IPS-18a (cell line): ENCODE results near the gene CMKLR1.

Experiments
- H3K27ac ChIP-seq: one replicate; pipeline ENCODE4 v1.5.1; 2013; ENCODE audit warnings: low read length
- H3K27me3 ChIP-seq: one replicate; pipeline ENCODE4 v1.6.1; 2013; ENCODE audit warnings: mild to moderate bottlenecking, low read length; ENCODE audit not compliant: control insufficient read depth, insufficient read depth
- H3K36me3 ChIP-seq: one replicate; pipeline ENCODE4 v1.6.1; 2013; ENCODE audit warnings: low read depth, low read length; ENCODE audit not compliant: control insufficient read depth
- H3K4me1 ChIP-seq: one replicate; pipeline ENCODE4 v1.6.1; 2013; ENCODE audit warnings: low read depth, low read length; ENCODE audit not compliant: control insufficient read depth
- H3K4me3 ChIP-seq: one replicate; pipeline ENCODE4 v1.5.1; 2013; ENCODE audit warnings: low read length
- H3K9ac ChIP-seq: one replicate; pipeline ENCODE4 v1.6.1; 2013; ENCODE audit warnings: mild to moderate bottlenecking, low read length, moderate library complexity
- H3K9me3 ChIP-seq: one replicate; pipeline ENCODE4 v1.6.1; 2013; ENCODE audit warnings: low read depth, low read length; ENCODE audit not compliant: control insufficient read depth

Gene CMKLR1

DNA sequence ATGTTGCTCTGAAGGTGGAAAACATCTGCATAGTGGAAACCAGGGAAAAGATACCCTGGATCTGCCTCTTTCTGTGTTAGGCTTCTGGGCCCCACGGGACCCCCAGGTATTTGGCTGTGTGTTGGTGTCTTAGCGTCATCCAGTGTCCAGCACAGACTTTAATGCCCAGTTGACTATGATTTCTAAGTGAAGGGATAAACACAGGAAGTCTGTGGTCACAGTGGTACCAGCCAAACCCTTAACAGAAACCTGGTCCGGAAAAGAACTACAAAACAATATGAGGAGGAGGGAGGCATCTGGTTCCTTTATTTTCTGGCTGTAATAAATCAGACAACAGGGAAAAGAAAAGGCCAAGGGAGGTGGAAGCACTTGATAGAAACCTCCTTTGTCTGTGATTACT lies 56.4 kb downstream of the CMKLR1 start:
- H3K9me3 ChIP-seq: no peaks in the 10 kb centered on the region
- H3K27ac ChIP-seq: no peak overlapping the region
- no peaks in the 10 kb centered on the region for H3K27me3 ChIP-seq
- H3K4me1 ChIP-seq: peaks cover 19% of the 10 kb centered on the region
- no peak overlapping the region for H3K9ac ChIP-seq
- H3K36me3 ChIP-seq: no peaks in the 10 kb centered on the region
- no peak overlapping the region for H3K4me3 ChIP-seq

DNA sequence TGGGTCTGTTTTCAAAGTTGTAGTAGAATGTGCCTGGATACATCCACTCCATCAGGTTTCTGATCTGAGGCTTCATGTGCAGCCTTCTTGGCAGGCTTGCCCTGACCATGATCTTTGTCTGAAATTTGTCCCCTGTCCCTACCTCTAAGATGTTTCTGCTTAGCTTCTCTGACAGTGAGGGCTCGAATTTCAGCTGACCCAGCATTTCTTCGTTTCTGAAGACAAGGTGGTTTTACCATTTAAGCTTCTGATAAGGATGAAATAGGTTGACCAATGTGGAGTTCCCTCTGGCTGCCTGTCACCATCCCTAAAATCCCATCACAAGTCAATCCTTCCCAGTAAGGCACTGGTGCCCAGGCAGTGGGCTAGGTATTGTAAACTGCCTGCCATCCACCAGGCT lies 57.0 kb downstream of the CMKLR1 start:
- Histone ChIP-seq H3K27ac (no peak overlapping the region), H3K4me1 (peaks cover 19% of the 10 kb centered on the region), H3K4me3 (no peak overlapping the region), H3K27me3 (no peaks in the 10 kb centered on the region), H3K9ac (no peak overlapping the region), H3K9me3 (no peaks in the 10 kb centered on the region), H3K36me3 (no peaks in the 10 kb centered on the region)

GRCh38 chr12:108277613-108278012 lies 61.5 kb downstream of the CMKLR1 start:
- no peaks in the 10 kb centered on the region for H3K27me3 ChIP-seq
- H3K4me3 ChIP-seq: no peak overlapping the region
- no peaks in the 10 kb centered on the region for H3K36me3 ChIP-seq
- H3K4me1 ChIP-seq: peaks cover 4% of the 10 kb centered on the region
- no peak overlapping the region for H3K27ac ChIP-seq
- H3K9me3 ChIP-seq: no peaks in the 10 kb centered on the region
- H3K9ac ChIP-seq: no peak overlapping the region

DNA sequence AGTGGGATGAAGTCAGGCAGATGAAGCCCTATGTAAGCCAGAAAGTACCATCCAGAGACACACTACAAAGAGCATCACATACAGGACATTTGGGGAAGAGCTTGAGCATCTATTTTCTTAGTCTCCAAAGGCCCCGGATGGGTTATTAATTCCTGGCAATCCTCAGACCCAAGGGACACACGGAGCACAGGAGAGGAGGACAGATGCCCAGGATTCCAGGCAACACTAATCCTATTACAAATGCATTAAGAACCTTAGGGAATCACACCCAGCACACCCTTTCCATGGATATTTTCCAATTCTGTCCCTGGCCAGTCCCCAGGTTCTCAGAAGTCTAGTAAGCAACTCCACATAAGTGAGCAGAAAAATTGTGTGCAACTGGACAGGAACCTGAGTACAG lies 65.9 kb downstream of the CMKLR1 start:
- no peaks in the 10 kb centered on the region for H3K27me3 ChIP-seq
- H3K4me1 ChIP-seq: no peaks in the 10 kb centered on the region
- no peak overlapping the region for H3K9ac ChIP-seq
- no peak overlapping the region for H3K27ac ChIP-seq
- H3K9me3 ChIP-seq: no peaks in the 10 kb centered on the region
- H3K36me3 ChIP-seq: no peaks in the 10 kb centered on the region
- no peak overlapping the region for H3K4me3 ChIP-seq

DNA sequence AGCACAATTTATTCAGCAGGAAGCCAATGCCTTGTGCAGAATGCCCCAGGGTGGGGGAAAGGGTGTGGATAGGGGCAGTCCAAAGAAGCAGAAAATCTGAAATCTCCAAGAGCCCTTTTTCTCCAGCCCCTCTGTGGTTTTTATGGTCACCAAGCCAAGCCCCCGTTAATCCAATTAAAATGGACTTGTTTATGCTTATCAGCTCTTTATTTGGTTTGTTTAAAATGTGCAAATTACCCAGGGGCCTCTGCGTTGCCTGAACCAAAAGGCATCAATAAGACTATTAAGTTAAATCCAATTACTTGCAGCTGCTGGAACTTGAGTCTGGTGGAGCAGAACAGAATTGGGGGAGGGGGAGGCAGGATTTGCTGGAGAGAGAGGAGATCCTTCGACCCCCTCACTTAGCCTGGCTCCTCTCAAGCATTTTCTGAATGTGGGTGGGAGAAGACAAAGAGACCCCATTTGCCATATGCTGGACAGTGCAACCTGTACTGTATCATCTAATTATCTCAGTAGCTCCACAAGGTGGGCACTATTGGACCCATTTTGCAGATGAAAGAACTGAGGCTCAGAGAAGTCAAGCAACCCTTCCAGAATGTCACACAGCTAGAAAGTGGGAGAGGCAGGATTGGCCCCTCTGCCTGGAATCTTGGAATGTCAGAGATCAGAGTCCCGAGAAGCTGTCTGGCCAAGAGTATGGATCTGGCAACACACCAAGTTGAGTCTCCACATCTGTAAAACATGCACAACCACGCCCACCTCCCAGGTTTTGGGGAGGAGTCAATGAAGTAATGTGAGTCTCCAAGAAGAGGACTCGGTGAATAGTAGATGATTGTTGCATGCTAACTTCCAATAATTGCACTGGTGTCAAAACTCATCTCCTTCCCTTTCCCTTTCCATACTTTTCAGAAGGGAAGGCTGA lies 66.9 kb downstream of the CMKLR1 start:
- H3K9ac ChIP-seq: no peak overlapping the region
- no peak overlapping the region for H3K27ac ChIP-seq
- H3K4me3 ChIP-seq: no peak overlapping the region

GRCh38 chr12:108270849-108271143 lies 68.3 kb downstream of the CMKLR1 start:
- no peaks in the 10 kb centered on the region for H3K9me3 ChIP-seq
- no peaks in the 10 kb centered on the region for H3K4me1 ChIP-seq
- H3K9ac ChIP-seq: no peak overlapping the region
- no peak overlapping the region for H3K27ac ChIP-seq
- no peak overlapping the region for H3K4me3 ChIP-seq
- no peaks in the 10 kb centered on the region for H3K36me3 ChIP-seq
- H3K27me3 ChIP-seq: no peaks in the 10 kb centered on the region

More for the DNA sequence above, 66.9 kb downstream of the CMKLR1 start:
- no peaks in the 10 kb centered on the region for H3K36me3 ChIP-seq
- H3K4me1 ChIP-seq: no peaks in the 10 kb centered on the region
- no peaks in the 10 kb centered on the region for H3K27me3 ChIP-seq
- no peaks in the 10 kb centered on the region for H3K9me3 ChIP-seq

GRCh38 chr12:108270035-108270848 lies 68.9 kb downstream of the CMKLR1 start:
- no peak overlapping the region for H3K9ac ChIP-seq
- H3K27me3 ChIP-seq: no peaks in the 10 kb centered on the region
- H3K27ac ChIP-seq: no peak overlapping the region
- no peak overlapping the region for H3K4me3 ChIP-seq
- no peaks in the 10 kb centered on the region for H3K4me1 ChIP-seq
- no peaks in the 10 kb centered on the region for H3K9me3 ChIP-seq
- no peaks in the 10 kb centered on the region for H3K36me3 ChIP-seq

DNA sequence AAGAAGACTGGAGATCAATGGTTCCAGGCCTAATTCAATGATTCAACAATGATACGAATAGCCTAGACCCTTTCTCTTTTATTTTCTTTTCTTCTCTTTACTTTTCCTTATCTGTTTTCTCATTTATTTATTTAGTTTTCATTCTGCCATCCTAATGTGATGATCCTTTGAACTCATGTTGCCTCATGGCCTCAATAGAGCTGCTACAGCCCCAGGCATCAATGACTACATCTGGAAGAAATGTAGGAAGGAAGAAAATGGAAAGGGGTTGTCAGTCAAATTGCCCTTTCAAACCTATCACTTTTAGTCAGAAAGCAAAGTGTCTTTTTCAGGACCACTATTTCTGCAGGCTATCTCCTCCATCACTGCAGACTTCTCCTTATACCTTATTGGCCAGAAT lies 69.9 kb downstream of the CMKLR1 start:
- Histone ChIP-seq H3K27me3 (no peaks in the 10 kb centered on the region), H3K9me3 (no peaks in the 10 kb centered on the region), H3K9ac (no peak overlapping the region), H3K36me3 (no peaks in the 10 kb centered on the region), H3K4me3 (no peak overlapping the region), H3K4me1 (no peaks in the 10 kb centered on the region), H3K27ac (no peak overlapping the region)

- Histone ChIP-seq H3K9me3 (no peaks in the 10 kb centered on the region), H3K4me3 (no peak overlapping the region), H3K27me3 (no peaks in the 10 kb centered on the region), H3K4me1 (no peaks in the 10 kb centered on the region), H3K9ac (no peak overlapping the region), H3K27ac (no peak overlapping the region), H3K36me3 (no peaks in the 10 kb centered on the region)
These were observed 70.7 kb downstream of the CMKLR1 start for GRCh38 chr12:108268397-108268796.

- Histone ChIP-seq H3K4me3 (no peak overlapping the region), H3K27ac (no peak overlapping the region), H3K4me1 (no peaks in the 10 kb centered on the region), H3K36me3 (no peaks in the 10 kb centered on the region), H3K9ac (no peak overlapping the region), H3K27me3 (no peaks in the 10 kb centered on the region), H3K9me3 (no peaks in the 10 kb centered on the region)
These were observed 71.7 kb downstream of the CMKLR1 start for GRCh38 chr12:108267450-108267849.

- Histone ChIP-seq H3K4me3 (no peak overlapping the region), H3K27me3 (no peaks in the 10 kb centered on the region), H3K36me3 (no peaks in the 10 kb centered on the region), H3K27ac (no peak overlapping the region), H3K4me1 (no peaks in the 10 kb centered on the region), H3K9ac (no peak overlapping the region), H3K9me3 (peaks cover 6% of the 10 kb centered on the region)
These were observed 73.0 kb downstream of the CMKLR1 start for GRCh38 chr12:108266131-108266530.
